NB4 (cell line): Measurements from ENCODE around the gene KRT28.

ENCODE experiments used
- POLR2A ChIP-seq: IDR thresholded peaks from 2 replicates; pipeline ENCODE4 v1.6.1; 2011; ENCODE audit warnings: mild to moderate bottlenecking; ENCODE audit not compliant: insufficient read length; ENCODE audit errors: extremely low read depth
- TF ChIP-seq, protein P1 (sequence below): IDR thresholded peaks from one replicate; pipeline ENCODE4 v1.5.1; 2012; ENCODE audit warnings: low read depth, low read length

DNA sequence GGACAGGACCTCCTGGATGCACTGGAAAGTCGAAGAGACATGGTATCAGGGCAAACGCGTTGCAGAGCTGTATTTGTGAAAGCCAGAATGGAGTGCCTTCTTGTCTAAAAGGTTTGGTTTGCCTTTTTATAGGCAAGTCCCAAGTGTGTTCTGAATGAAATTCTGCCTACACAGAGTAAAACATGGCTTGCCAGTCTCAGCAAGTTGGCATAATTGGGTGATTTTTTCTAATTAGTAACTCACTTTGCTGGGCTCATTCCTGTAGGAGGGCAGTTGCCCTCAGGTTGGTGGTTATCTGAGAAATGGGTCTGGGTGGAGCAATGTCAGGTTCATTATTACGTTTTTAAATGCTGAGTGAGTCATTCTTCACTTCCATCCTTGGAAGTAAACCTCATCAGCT, 44.5 kb downstream of the KRT28 start, which contains the start of gene KRT25:
- no peak for TF ChIP-seq POLR2A
- TF ChIP-seq, protein P1, sequence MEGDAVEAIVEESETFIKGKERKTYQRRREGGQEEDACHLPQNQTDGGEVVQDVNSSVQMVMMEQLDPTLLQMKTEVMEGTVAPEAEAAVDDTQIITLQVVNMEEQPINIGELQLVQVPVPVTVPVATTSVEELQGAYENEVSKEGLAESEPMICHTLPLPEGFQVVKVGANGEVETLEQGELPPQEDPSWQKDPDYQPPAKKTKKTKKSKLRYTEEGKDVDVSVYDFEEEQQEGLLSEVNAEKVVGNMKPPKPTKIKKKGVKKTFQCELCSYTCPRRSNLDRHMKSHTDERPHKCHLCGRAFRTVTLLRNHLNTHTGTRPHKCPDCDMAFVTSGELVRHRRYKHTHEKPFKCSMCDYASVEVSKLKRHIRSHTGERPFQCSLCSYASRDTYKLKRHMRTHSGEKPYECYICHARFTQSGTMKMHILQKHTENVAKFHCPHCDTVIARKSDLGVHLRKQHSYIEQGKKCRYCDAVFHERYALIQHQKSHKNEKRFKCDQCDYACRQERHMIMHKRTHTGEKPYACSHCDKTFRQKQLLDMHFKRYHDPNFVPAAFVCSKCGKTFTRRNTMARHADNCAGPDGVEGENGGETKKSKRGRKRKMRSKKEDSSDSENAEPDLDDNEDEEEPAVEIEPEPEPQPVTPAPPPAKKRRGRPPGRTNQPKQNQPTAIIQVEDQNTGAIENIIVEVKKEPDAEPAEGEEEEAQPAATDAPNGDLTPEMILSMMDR = no peak
